ENCODE data around the gene PCNX2.

DNA sequence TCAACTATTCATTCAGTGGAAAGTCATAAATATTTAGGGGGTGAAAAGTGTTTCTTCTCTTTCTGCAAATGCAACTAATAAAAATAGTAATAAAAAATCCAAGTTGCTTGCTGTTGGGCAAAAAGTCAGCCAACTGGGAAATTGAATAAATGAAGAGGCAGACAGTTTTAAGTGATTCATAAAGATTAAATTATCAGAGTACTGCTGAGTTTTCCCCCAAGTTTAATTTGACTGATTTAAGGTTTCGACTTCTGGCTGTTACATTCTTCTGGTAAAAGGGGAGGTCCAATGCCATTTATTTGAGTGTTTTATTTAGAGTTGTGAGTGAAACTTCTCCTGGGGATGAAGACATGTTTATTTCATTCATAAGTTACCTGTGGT is 219.6 kb downstream of the PCNX2 start:
- TF ChIP-seq CTCF (IDR thresholded peaks at IDR 0.05) (no peak), POLR2A (IDR thresholded peaks at IDR 0.05) (no peak)

Measured in testis (tissue), 2 donors.